Keratinocyte (primary cell): ENCODE results near the gene EEPD1. TPM values are rescaled to one million over a fixed set of nuclear protein-coding genes. Genes with fewer than 3 reads are reported as not detected.

ENCODE experiments used
- DNase-seq: peaks from one replicate; pipeline ENCODE4 v3.0.0-alpha.2; 2011; ENCODE audit warnings: low read depth, missing footprints, low spot score
- FAIRE-seq: peaks from 2 replicates; lab custom pipeline; 2011; peaks lifted over from hg19 to GRCh38; lab: Jason Lieb, UNC
- H2AFZ ChIP-seq: 2 replicates; pipeline ENCODE4 v1.6.0; 2012; ENCODE audit warnings: low read length, control low read depth, inconsistent platforms; ENCODE audit not compliant: control insufficient read depth
- H3K27ac ChIP-seq: 2 replicates; pipeline ENCODE4 v1.5.1; 2011; ENCODE audit warnings: low read length; ENCODE audit not compliant: control insufficient read depth, insufficient read depth
- H3K27me3 ChIP-seq: 3 replicates; pipeline ENCODE4 v1.6.0; 2011; ENCODE audit warnings: low read length; ENCODE audit not compliant: control insufficient read depth, insufficient read depth; ENCODE audit errors: extremely low read depth
- H3K36me3 ChIP-seq, 2 experiments: 2 replicates in 1 of 2; 3 replicates in 1 of 2; pipeline ENCODE4 v1.5.1; 2011; ENCODE audit warnings: low read length in 2 of 2, mild to moderate bottlenecking in 1 of 2; ENCODE audit not compliant: control insufficient read depth in 2 of 2, insufficient read depth in 2 of 2; ENCODE audit errors: extremely low read depth in 1 of 2
- H3K4me1 ChIP-seq: 3 replicates; pipeline ENCODE4 v1.5.1; 2011; ENCODE audit warnings: low read length; ENCODE audit not compliant: control insufficient read depth, insufficient read depth; ENCODE audit errors: extremely low read depth
- H3K4me2 ChIP-seq: 3 replicates; pipeline ENCODE4 v1.6.0; 2011; ENCODE audit warnings: low read depth, low read length; ENCODE audit not compliant: control insufficient read depth, insufficient read depth; ENCODE audit errors: extremely low read depth
- H3K4me3 ChIP-seq, 3 experiments: fragments of 200-600 bp in 1 of 3; sonication (generic) in 1 of 3; 2 replicates in 2 of 3; 3 replicates in 1 of 3; pipeline ENCODE4 v1.5.1; 2011 to 2016; ENCODE audit warnings: low read length in 3 of 3, mild to moderate bottlenecking in 3 of 3, control low read depth in 2 of 3, inconsistent platforms in 1 of 3, low read depth in 1 of 3, mixed read lengths in 1 of 3, mixed run types in 1 of 3, moderate library complexity in 1 of 3; ENCODE audit not compliant: control insufficient read depth in 2 of 3, insufficient read depth in 2 of 3; ENCODE audit errors: extremely low read depth in 1 of 3
- H3K79me2 ChIP-seq: 2 replicates; pipeline ENCODE4 v1.6.0; 2012; ENCODE audit warnings: low read length; ENCODE audit not compliant: control insufficient read depth, insufficient read depth
- H3K9ac ChIP-seq: 3 replicates; pipeline ENCODE4 v1.6.0; 2011; ENCODE audit warnings: low read length; ENCODE audit not compliant: control insufficient read depth, insufficient read depth; ENCODE audit errors: extremely low read depth
- H3K9me1 ChIP-seq: 3 replicates; pipeline ENCODE4 v1.6.0; 2011; ENCODE audit warnings: low read length; ENCODE audit not compliant: control insufficient read depth, insufficient read depth; ENCODE audit errors: extremely low read depth
- H3K9me3 ChIP-seq: 2 replicates; pipeline ENCODE4 v1.5.1; 2012; ENCODE audit warnings: low read depth, low read length; ENCODE audit not compliant: control insufficient read depth
- H4K20me1 ChIP-seq: 3 replicates; pipeline ENCODE4 v1.6.0; 2011; ENCODE audit warnings: low read length; ENCODE audit not compliant: control insufficient read depth, insufficient read depth; ENCODE audit errors: extremely low read depth
- CTCF ChIP-seq, 3 experiments: IDR thresholded peaks in 1 of 3; conservative IDR thresholded peaks in 1 of 3; optimal IDR thresholded peaks in 1 of 3; 2 replicates in 2 of 3; 3 replicates in 1 of 3; pipeline versions ENCODE3 to v1.5.1; 2011; ENCODE audit warnings: low read length in 3 of 3, mild to moderate bottlenecking in 3 of 3, moderate library complexity in 2 of 3, control low read depth in 1 of 3, inconsistent platforms in 1 of 3; ENCODE audit not compliant: insufficient read depth in 2 of 3; ENCODE audit errors: extremely low read depth in 1 of 3
- EZH2 ChIP-seq: IDR thresholded peaks from one replicate; pipeline ENCODE4 v1.6.1; 2012; ENCODE audit warnings: inconsistent platforms, mild to moderate bottlenecking, low read length, moderate library complexity
- dilution Hi-C: fragments of 300-500 bp; cut with MboI; formaldehyde crosslinking; loops from one replicate; pipeline ENCODE4 v1.7.0; 2020; ENCODE audit warnings: low sequenced_read_pairs; ENCODE audit not compliant: extremely low pct_ligation_motif_present
- polyA plus RNA-seq, 5 experiments: library from polyadenylated mRNA; depleted of rRNA in 3 of 5; stranded (reverse) in 3 of 5; stranded (forward) in 1 of 5; unstranded in 1 of 5; fragments of >200 nt; gene quantifications; 1 replicate in 1 of 5; 2 replicates in 3 of 5; 3 replicates in 1 of 5; pipeline versions ENCODE4 v1.2.1 to v1.2.3, GENCODE V29; 2011 to 2012; ENCODE audit warnings: missing spikeins in 2 of 5, low read depth in 1 of 5, low replicate concordance in 1 of 5

EEPD1 gene
- polyA plus RNA-seq, 1 donor (not counting 4 experiments of a cell fraction or from before 2014, with no cell fraction given): 1.2 TPM

- no peak for DNase-seq
- Histone ChIP-seq H3K4me2 (no peak overlapping the region), H3K4me3 (no peak overlapping the region), H3K9me1 (no peaks in the 10 kb centered on the region), H3K9ac (no peak overlapping the region), H3K79me2 (no peaks in the 10 kb centered on the region), H4K20me1 (no peaks in the 10 kb centered on the region), H3K27me3 (no peaks in the 10 kb centered on the region), H3K4me1 (peaks cover 5% of the 10 kb centered on the region), H3K9me3 (no peaks in the 10 kb centered on the region), H3K36me3 (no peaks in the 10 kb centered on the region), H3K27ac (no peak overlapping the region), H2AFZ (no peak overlapping the region)
- no peak for TF ChIP-seq CTCF (optimal IDR thresholded peaks at IDR 0.05 in 1 of 3, IDR thresholded peaks at IDR 0.05 in 1 of 3, conservative IDR thresholded peaks at IDR 0.05 in 1 of 3; ENCODE audit: extremely low read depth in 1 of 3, insufficient read depth in 2 of 3, low read length in 3 of 3)
- TF ChIP-seq EZH2: no peak
- FAIRE-seq: no peak
- dilution Hi-C loops: no loop called here
Measured at GRCh38 chr7:36264123-36264801, 111.2 kb downstream of the EEPD1 start.

DNA sequence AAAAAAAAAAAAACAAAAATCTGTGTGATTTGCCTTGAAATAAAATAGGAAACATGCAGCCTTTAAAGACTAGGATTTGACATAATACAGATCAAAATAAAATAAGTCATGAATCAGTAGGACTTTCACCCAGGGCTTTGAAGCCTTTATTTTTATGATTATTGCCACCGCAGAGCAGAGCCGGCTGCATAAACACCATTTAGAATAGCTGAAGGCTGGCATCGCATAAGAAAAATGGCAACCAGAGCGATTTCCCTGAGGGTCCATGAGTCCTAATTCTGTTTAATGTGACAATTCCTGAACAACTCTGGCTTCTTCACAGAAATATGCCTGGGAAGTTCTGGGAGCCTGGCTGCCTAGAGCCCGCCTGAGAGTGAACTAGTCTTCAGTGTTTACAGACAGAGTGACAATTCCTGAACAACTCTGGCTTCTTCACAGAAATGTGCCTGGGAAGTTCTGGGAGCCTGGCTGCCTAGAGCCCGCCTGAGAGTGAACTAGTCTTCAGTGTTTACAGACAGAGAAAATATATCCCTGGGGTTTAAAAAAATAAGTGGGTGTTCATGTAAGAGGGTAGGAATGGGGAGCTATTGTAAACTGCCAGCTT, 112.0 kb downstream of the EEPD1 start:
- no peak for DNase-seq
- Histone ChIP-seq H3K4me2 (no peak overlapping the region), H4K20me1 (no peaks in the 10 kb centered on the region), H2AFZ (no peak overlapping the region), H3K9me1 (no peaks in the 10 kb centered on the region), H3K79me2 (no peaks in the 10 kb centered on the region), H3K27me3 (no peaks in the 10 kb centered on the region), H3K9ac (no peak overlapping the region), H3K4me3 (no peak overlapping the region), H3K4me1 (peaks cover 5% of the 10 kb centered on the region), H3K36me3 (no peaks in the 10 kb centered on the region), H3K9me3 (no peaks in the 10 kb centered on the region), H3K27ac (no peak overlapping the region)
- TF ChIP-seq CTCF (optimal IDR thresholded peaks at IDR 0.05 in 1 of 3, IDR thresholded peaks at IDR 0.05 in 1 of 3, conservative IDR thresholded peaks at IDR 0.05 in 1 of 3; ENCODE audit: extremely low read depth in 1 of 3, insufficient read depth in 2 of 3, low read length in 3 of 3): no peak
- no peak for TF ChIP-seq EZH2
- dilution Hi-C loops: no loop called here
- FAIRE-seq: no peak
